Smooth muscle cell (in vitro differentiated cells): ENCODE results near the gene MORC1. TPM values are rescaled to one million over a fixed set of nuclear protein-coding genes. Genes with fewer than 3 reads are reported as not detected.

Experiments
- DNase-seq: peaks from one replicate; lab custom pipeline; 2025; ENCODE audit not compliant: unreplicated experiment; lab: John Stamatoyannopoulos, UW
- H2AFZ ChIP-seq: fragments of 200-600 bp; sonication (generic); 2 replicates; pipeline ENCODE4 v1.6.0; 2016; ENCODE audit warnings: antibody characterized with exemption, low read depth, mild to moderate bottlenecking
- H3F3A ChIP-seq: fragments of 200-600 bp; sonication (generic); 2 replicates; pipeline ENCODE4 v1.6.0; 2017; ENCODE audit warnings: antibody characterized with exemption, low read depth
- H3K27ac ChIP-seq: fragments of 200-600 bp; sonication (generic); 2 replicates; pipeline ENCODE4 v1.5.1; 2016; ENCODE audit warnings: low read depth, mild to moderate bottlenecking
- H3K27me3 ChIP-seq: fragments of 200-600 bp; sonication (generic); 2 replicates; pipeline ENCODE4 v1.6.1; 2016; ENCODE audit warnings: low read depth, mild to moderate bottlenecking
- H3K36me3 ChIP-seq: fragments of 200-600 bp; sonication (generic); 2 replicates; pipeline ENCODE4 v1.5.1; 2016; ENCODE audit warnings: low read depth
- H3K4me1 ChIP-seq: fragments of 200-600 bp; sonication (generic); 2 replicates; pipeline ENCODE4 v1.5.1; 2016; ENCODE audit warnings: low read depth
- H3K4me2 ChIP-seq: fragments of 200-600 bp; sonication (generic); 2 replicates; pipeline ENCODE4 v1.6.0; 2016; ENCODE audit warnings: mild to moderate bottlenecking
- H3K4me3 ChIP-seq: fragments of 200-600 bp; sonication (generic); 2 replicates; pipeline ENCODE4 v1.5.1; 2016; ENCODE audit warnings: mild to moderate bottlenecking
- H3K79me2 ChIP-seq: fragments of 200-600 bp; sonication (generic); 2 replicates; pipeline ENCODE4 v1.6.0; 2016; ENCODE audit warnings: low read depth, mild to moderate bottlenecking
- H3K9ac ChIP-seq: fragments of 200-600 bp; sonication (generic); 2 replicates; pipeline ENCODE4 v1.6.0; 2016; ENCODE audit warnings: low read depth
- H3K9me3 ChIP-seq: fragments of 200-600 bp; sonication (generic); replicated peaks from 2 replicates; pipeline ENCODE4 v1.5.1; 2016; ENCODE audit warnings: low read depth
- H4K20me1 ChIP-seq: fragments of 200-600 bp; sonication (generic); 2 replicates; pipeline ENCODE4 v1.6.0; 2016; ENCODE audit warnings: low read depth
- WGBS: methylation state at CpG from one replicate; pipeline ENCODE4 v1.1.7; 2016; ENCODE audit warnings: low lambda C conversion rate; 5-methylcytosine and 5-hydroxymethylcytosine counted together
- polyA plus RNA-seq: library from polyadenylated mRNA; unstranded; fragments of >200 nt; fragmentation: Nextera tagmentation; extraction: Ambion mirVana; gene quantifications from 2 replicates; pipeline ENCODE4 v1.2.1, GENCODE V29; 2016
- total RNA-seq: library from RNA; depleted of rRNA; stranded (reverse); fragments of >200 nt; gene quantifications from 2 replicates; pipeline ENCODE4 v1.2.3, GENCODE V29; 2014
- TF ChIP-seq, protein P1 (sequence below): fragments of 200-600 bp; sonication (generic); IDR thresholded peaks from 2 replicates; pipeline ENCODE4 v1.5.1; 2017; ENCODE audit warnings: borderline replicate concordance, mild to moderate bottlenecking, antibody characterized with exemption; ENCODE audit not compliant: insufficient read depth, poor library complexity, severe bottlenecking

MORC1 gene
- total and polyA plus RNA-seq, 2 experiments from 2014 or later: not detected

DNA sequence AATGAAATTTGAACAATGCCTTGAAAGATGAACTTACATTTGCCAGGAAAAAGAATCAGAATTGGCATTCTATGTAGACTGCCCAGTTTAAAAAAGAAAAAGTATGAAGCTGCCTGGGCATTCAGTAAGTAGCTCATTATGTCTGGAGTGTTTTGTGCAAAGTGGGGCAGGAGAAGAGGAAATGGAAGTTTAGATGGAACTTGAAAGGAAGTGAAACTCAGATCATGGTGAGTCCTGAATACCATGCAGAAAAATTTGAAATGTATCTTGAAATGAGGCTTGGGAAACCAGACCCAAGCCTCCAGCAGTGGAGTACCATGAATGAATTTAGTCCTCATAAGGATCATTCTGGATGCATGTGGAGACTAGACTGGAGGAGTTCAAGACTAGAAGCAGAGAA, 4.8 kb upstream of the MORC1 start:
- Histone ChIP-seq H3K27ac (no peak overlapping the region), H3F3A (no peaks in the 10 kb centered on the region), H3K4me1 (no peaks in the 10 kb centered on the region), H3K36me3 (no peaks in the 10 kb centered on the region), H3K4me3 (no peak overlapping the region), H3K9ac (no peak overlapping the region), H2AFZ (no peak overlapping the region), H3K79me2 (no peaks in the 10 kb centered on the region), H3K9me3 (no peaks in the 10 kb centered on the region), H3K4me2 (no peak overlapping the region), H3K27me3 (no peaks in the 10 kb centered on the region), H4K20me1 (no peaks in the 10 kb centered on the region)
- no peak for DNase-seq
- TF ChIP-seq, protein P1, sequence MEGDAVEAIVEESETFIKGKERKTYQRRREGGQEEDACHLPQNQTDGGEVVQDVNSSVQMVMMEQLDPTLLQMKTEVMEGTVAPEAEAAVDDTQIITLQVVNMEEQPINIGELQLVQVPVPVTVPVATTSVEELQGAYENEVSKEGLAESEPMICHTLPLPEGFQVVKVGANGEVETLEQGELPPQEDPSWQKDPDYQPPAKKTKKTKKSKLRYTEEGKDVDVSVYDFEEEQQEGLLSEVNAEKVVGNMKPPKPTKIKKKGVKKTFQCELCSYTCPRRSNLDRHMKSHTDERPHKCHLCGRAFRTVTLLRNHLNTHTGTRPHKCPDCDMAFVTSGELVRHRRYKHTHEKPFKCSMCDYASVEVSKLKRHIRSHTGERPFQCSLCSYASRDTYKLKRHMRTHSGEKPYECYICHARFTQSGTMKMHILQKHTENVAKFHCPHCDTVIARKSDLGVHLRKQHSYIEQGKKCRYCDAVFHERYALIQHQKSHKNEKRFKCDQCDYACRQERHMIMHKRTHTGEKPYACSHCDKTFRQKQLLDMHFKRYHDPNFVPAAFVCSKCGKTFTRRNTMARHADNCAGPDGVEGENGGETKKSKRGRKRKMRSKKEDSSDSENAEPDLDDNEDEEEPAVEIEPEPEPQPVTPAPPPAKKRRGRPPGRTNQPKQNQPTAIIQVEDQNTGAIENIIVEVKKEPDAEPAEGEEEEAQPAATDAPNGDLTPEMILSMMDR: no peak

DNA sequence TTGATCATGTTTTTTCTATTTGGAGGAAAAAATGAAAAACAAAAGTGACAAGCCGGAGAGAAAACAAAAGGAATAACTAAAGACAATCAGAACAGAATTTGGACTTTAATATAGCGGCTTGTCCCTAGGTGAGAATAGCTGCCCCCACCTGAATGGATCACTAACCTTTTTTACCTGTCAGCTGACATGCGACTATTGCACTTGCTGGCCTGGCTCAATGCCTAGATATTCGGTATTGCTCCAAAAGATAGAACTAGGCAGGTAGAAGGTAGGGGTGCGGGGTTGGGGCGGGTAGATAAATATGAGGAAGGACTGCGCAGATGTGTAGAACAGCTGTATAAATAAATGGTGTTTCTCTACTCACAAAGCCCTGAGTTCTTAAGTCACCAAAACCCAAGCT, 650 bp upstream of the MORC1 start:
- Histone ChIP-seq H4K20me1 (no peaks in the 10 kb centered on the region), H3K4me3 (no peak overlapping the region), H3K9ac (no peak overlapping the region), H3K27ac (no peak overlapping the region), H3K79me2 (no peaks in the 10 kb centered on the region), H3K4me1 (peaks cover under 1% of the 10 kb centered on the region), H3K9me3 (no peaks in the 10 kb centered on the region), H3F3A (no peaks in the 10 kb centered on the region), H3K36me3 (no peaks in the 10 kb centered on the region), H2AFZ (no peak overlapping the region), H3K27me3 (no peaks in the 10 kb centered on the region), H3K4me2 (no peak overlapping the region)
- 94% methylated on average over 7 of the region's 7 CpGs for WGBS
- DNase-seq: no peak
- TF ChIP-seq, protein P1: no peak

DNA sequence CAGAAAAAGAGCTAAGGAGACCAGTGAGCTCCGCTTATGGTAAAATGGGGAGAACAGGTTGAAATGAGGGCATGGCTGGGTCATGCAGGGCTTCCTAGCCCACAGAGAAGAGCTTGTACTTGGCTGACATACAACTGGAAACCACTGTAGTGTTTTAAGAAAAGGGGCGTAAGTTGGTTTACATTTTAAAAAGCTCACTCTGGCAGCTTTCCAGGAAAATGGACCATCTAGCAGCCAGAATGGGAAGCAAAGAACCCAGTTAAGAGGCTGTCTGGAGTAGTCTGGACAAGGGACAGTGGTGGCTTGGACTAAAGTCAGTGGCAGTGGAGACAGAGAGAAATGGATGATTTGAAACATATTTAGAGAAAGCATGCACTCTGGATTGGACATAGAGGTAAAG, 1.9 kb downstream of the MORC1 start:
- WGBS: 66% methylated on average over 2 of the region's 2 CpGs
- H3K9me3 ChIP-seq: no peaks in the 10 kb centered on the region
- TF ChIP-seq, protein P1: no peak
- no peak overlapping the region for H3K4me2 ChIP-seq
- H3K27ac ChIP-seq: no peak overlapping the region
- H3K9ac ChIP-seq: no peak overlapping the region
- H4K20me1 ChIP-seq: no peaks in the 10 kb centered on the region
- H3K36me3 ChIP-seq: no peaks in the 10 kb centered on the region
- DNase-seq: no peak
- no peak overlapping the region for H3K4me3 ChIP-seq
- H3K4me1 ChIP-seq: peaks cover 13% of the 10 kb centered on the region
- H3F3A ChIP-seq: no peaks in the 10 kb centered on the region
- H3K27me3 ChIP-seq: no peaks in the 10 kb centered on the region
- no peak overlapping the region for H2AFZ ChIP-seq
- H3K79me2 ChIP-seq: no peaks in the 10 kb centered on the region

DNA sequence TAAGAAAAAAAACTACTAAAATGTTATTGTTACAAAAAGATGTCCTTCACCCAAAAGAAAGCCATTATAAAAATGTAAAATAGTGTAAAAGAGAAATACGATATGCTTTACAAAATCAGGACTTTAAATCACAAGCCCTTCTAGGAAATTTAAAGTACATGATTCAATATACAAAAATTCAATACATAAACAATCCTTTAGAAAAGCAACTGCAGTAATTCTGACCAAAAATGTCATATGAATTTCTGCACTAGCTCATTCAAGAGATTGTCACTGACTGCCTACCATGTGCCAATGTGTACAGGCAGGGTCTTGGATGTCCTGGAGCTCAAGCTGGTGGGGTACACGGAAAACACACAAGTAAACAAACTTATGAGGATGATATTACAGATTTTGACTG, 2.5 kb downstream of the MORC1 start:
- H3K9me3 ChIP-seq: no peaks in the 10 kb centered on the region
- peaks cover 13% of the 10 kb centered on the region for H3K4me1 ChIP-seq
- H3K79me2 ChIP-seq: no peaks in the 10 kb centered on the region
- H2AFZ ChIP-seq: no peak overlapping the region
- no peak overlapping the region for H3K4me2 ChIP-seq
- H3K9ac ChIP-seq: no peak overlapping the region
- WGBS: 83% methylated on average over 2 of the region's 2 CpGs
- H4K20me1 ChIP-seq: no peaks in the 10 kb centered on the region
- TF ChIP-seq, protein P1: no peak
- no peaks in the 10 kb centered on the region for H3K36me3 ChIP-seq
- DNase-seq: no peak
- no peaks in the 10 kb centered on the region for H3F3A ChIP-seq
- H3K27ac ChIP-seq: no peak overlapping the region
- H3K27me3 ChIP-seq: no peaks in the 10 kb centered on the region
- no peak overlapping the region for H3K4me3 ChIP-seq
